Fibroblast of villous mesenchyme (primary cell): ENCODE measurements around the gene SLC28A2. TPM values are rescaled to one million over a fixed set of nuclear protein-coding genes. Genes with fewer than 3 reads are reported as not detected.

Experiments used
- total RNA-seq: library from RNA; depleted of rRNA; stranded (reverse); fragments of >200 nt; gene quantifications from 2 replicates; pipeline ENCODE4 v1.2.3, GENCODE V29; 2012

Gene SLC28A2
- total RNA-seq, 1 donor: not detected

Other genes with a start within 250 kb of the SLC28A2 start
- 13.9 and 17.7 TPM in 2 replicates for gene SORD, start 229.0 kb upstream of the SLC28A2 start, total RNA-seq
- not detected in 2 replicates for gene DUOX2, start 138.1 kb upstream of the SLC28A2 start, total RNA-seq
- not detected in 2 replicates for gene DUOXA2, start 137.9 kb upstream of the SLC28A2 start, total RNA-seq
- gene DUOXA1, start 122.4 kb upstream of the SLC28A2 start, total RNA-seq: not detected in 2 replicates
- not detected in 2 replicates for gene DUOX1, start 122.2 kb upstream of the SLC28A2 start, total RNA-seq
- 2.3 and 2.6 TPM in 2 replicates for gene SHF, start 64.3 kb upstream of the SLC28A2 start, total RNA-seq
- gene GATM, start 126.3 kb downstream of the SLC28A2 start, total RNA-seq: under 0.01 and 0.32 TPM in 2 replicates